Ascending aorta (tissue), 2 donors: ENCODE measurements around the gene HOXA13. TPM values are rescaled to one million over a fixed set of nuclear protein-coding genes. Genes with fewer than 3 reads are reported as not detected.

Experiments used
- DNase-seq, 2 donors: peaks; one replicate each; pipeline ENCODE4 v3.0.0-alpha.2; 2019; ENCODE audit warnings: low spot score in 2 of 2
- H3K27ac ChIP-seq, 2 donors: fragments of 200-600 bp; sonication (generic); one replicate each; pipeline ENCODE4 v1.5.1; 2016 to 2017; ENCODE audit warnings: mild to moderate bottlenecking in 1 of 2
- H3K27me3 ChIP-seq: fragments of 200-600 bp; sonication (generic); one replicate; pipeline ENCODE4 v1.5.1; 2017
- H3K36me3 ChIP-seq, 2 donors: fragments of 200-600 bp; sonication (generic); one replicate each; pipeline ENCODE4 v1.5.1; 2016
- H3K4me1 ChIP-seq, 2 donors: fragments of 200-600 bp; sonication (generic); one replicate each; pipeline ENCODE4 v1.5.1; 2016 to 2017; ENCODE audit warnings: mild to moderate bottlenecking in 1 of 2
- H3K4me3 ChIP-seq, 2 donors: fragments of 200-600 bp; sonication (generic); one replicate each; pipeline ENCODE4 v1.5.1; 2016 to 2017; ENCODE audit warnings: mild to moderate bottlenecking in 1 of 2
- H3K9me3 ChIP-seq, 2 donors: fragments of 200-600 bp; sonication (generic); one replicate each; pipeline ENCODE4 v1.5.1; 2016
- CTCF ChIP-seq, 3 experiments: fragments of 200-600 bp in 2 of 3; fragments of 450-650 bp in 1 of 3; sonication (generic) in 2 of 3; IDR thresholded peaks; one replicate each; pipeline ENCODE4 v1.5.1; 2016 to 2019; ENCODE audit warnings: antibody characterized with exemption in 3 of 3, mild to moderate bottlenecking in 1 of 3, moderate library complexity in 1 of 3
- intact Hi-C: fragments of 100-400 bp; cut with DNase I; formaldehyde crosslinking; loops from one replicate; pipeline ENCODE4 v1.15.1; 2023
- total RNA-seq: library from RNA; depleted of rRNA; stranded (reverse); fragments of >200 nt; gene quantifications from one replicate; pipeline ENCODE4 v1.1.0, GENCODE V29; 2016

The HOXA13 gene
- total RNA-seq, 1 donor from 2014 or later, result not detected

GRCh38 chr7:27160546-27161213, 39.2 kb downstream of the HOXA13 start:
- H3K4me1 ChIP-seq, result no peaks in the 10 kb centered on the region
- H3K27me3 ChIP-seq, result peaks cover 11% of the 10 kb centered on the region
- no peaks in the 10 kb centered on the region for H3K9me3 ChIP-seq
- no peaks in the 10 kb centered on the region for H3K36me3 ChIP-seq
- peak in 1 of 2 donors; percentile 93 for DNase-seq
- H3K27ac ChIP-seq, result peak overlapping the region in 1 of 2 donors; percentile 51
- intact Hi-C loops, result loop anchor here (1.0 to 10.0 kb wide), 3 partner anchors 474 to 1266 kb away; no protein-coding TSS in a partner anchor
- H3K4me3 ChIP-seq, result peak overlapping the region; percentile 47 to 72
- TF ChIP-seq CTCF (IDR thresholded peaks at IDR 0.05), result peak; percentile 97 to 100 (median 99)

GRCh38 chr7:27160145-27160545, 39.7 kb downstream of the HOXA13 start:
- Histone ChIP-seq H3K27ac (no peak overlapping the region), H3K36me3 (no peaks in the 10 kb centered on the region), H3K4me1 (peaks cover 3 to 4% of the 10 kb centered on the region in 2 donors), H3K27me3 (peaks cover 9% of the 10 kb centered on the region), H3K4me3 (peak overlapping the region; percentile 47 to 72), H3K9me3 (no peaks in the 10 kb centered on the region)
- intact Hi-C loops, result loop anchor here (2.0 to 10.0 kb wide), 2 partner anchors 473 to 1265 kb away; no protein-coding TSS in a partner anchor
- DNase-seq, result peak in 1 of 2 donors; percentile 63
- no peak for TF ChIP-seq CTCF (IDR thresholded peaks at IDR 0.05)

- no peak overlapping the region for H3K4me3 ChIP-seq
- H3K27me3 ChIP-seq, result peaks cover 2% of the 10 kb centered on the region
- no peak overlapping the region for H3K27ac ChIP-seq
- peaks cover 3 to 5% of the 10 kb centered on the region in 2 donors for H3K4me1 ChIP-seq
- no peaks in the 10 kb centered on the region for H3K9me3 ChIP-seq
- no peaks in the 10 kb centered on the region for H3K36me3 ChIP-seq
- peak in 1 of 2 donors; percentile 62 for DNase-seq
- TF ChIP-seq CTCF (IDR thresholded peaks at IDR 0.05), result no peak
- intact Hi-C loops, result loop anchor here (2.0 to 10.0 kb wide), 3 partner anchors 473 to 1302 kb away; no protein-coding TSS in a partner anchor
Measured at GRCh38 chr7:27159266-27160144, 40.4 kb downstream of the HOXA13 start.

GRCh38 chr7:27158436-27159265, 41.2 kb downstream of the HOXA13 start:
- H3K27me3 ChIP-seq, result no peaks in the 10 kb centered on the region
- H3K36me3 ChIP-seq, result no peaks in the 10 kb centered on the region
- intact Hi-C loops, result loop anchor here (5.0 kb wide), 1 partner anchor 1301 kb away; no protein-coding TSS in a partner anchor
- no peak overlapping the region for H3K27ac ChIP-seq
- H3K4me3 ChIP-seq, result no peak overlapping the region
- peak in 1 of 2 donors; percentile 58 for DNase-seq
- TF ChIP-seq CTCF (IDR thresholded peaks at IDR 0.05), result no peak
- no peaks in the 10 kb centered on the region for H3K9me3 ChIP-seq
- H3K4me1 ChIP-seq, result peaks cover 3 to 5% of the 10 kb centered on the region in 2 donors
